HG03575 (cell line): ENCODE data around the gene TBC1D3G.
"Not testable (repeated sequence)": the region's sequence is repeated elsewhere in the genome, so short reads cannot be mapped to it uniquely, and the experiment has no call there.

ENCODE experiments used
- ATAC-seq: cut with Tn5 transposase; IDR thresholded peaks from one replicate; pipeline ENCODE4 v1.9.1; 2021; ENCODE audit not compliant: unreplicated experiment, insufficient number of reproducible peaks, low FRiP score; ENCODE audit errors: extremely low read depth

TBC1D3G gene

DNA sequence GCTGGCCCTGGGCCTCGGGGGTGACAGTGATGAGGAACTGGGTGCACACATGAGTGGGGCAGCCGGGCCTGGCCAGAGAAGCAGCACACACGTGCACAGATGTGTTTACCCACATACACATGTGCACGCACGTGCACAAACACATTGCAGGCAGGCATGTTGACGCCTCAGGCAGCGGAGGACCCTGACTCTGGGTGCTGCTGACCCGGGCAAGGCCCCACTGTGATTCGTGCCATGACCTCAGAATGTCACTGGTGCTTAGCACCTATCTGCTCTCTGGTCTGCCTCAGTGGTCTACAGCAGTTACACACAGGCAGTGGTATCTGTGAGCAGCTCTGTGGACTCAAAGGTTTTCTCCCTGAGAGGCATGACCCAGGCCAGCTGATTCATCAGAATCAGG lies at the start of gene TBC1D3G:
TBC1D3G (plus strand) TSS at position 301 of the 400 bp plus-strand sequence. CDS start 1,528 bp downstream, outside the sequence.
- not testable (repeated sequence) for ATAC-seq

DNA sequence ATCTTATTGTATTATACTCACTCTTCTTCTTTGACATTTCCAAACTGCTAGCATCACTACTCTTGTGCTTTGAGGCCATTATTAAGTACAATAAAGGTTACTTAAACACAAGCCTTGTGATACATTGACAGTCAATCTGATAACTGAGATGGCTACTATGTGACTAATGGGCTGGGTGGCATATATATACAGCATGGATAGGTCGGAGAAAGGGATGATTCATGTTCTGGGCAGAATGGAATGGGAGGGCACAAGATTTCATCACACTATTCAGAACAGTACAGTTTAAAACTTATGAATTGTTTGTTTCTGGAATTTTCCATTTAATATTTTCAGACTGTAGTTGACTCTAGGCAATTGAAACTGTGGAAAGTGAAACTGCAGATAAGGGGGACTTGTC lies 40.4 kb upstream of the TBC1D3G start:
- not testable (repeated sequence) for ATAC-seq

DNA sequence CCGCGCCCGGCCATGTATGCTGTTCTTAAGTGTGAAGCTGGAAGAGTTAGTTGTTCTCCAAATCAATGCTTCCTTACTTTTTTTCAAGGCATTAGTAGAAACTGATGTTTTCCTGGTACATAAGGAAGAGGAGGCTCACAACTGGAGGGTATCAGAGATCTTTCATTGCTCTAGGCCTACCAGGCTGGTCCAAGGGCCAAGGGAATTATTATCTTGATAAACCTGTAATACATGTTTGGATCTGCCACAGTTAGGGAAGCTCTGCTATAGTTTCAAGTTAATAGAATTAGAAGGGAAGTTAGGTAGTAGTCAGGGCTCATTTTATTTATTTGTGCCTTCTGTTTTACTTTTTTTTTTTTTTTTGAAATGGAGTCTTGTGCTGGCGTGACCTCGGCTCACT lies 39.5 kb upstream of the TBC1D3G start:
- not testable (repeated sequence) for ATAC-seq

DNA sequence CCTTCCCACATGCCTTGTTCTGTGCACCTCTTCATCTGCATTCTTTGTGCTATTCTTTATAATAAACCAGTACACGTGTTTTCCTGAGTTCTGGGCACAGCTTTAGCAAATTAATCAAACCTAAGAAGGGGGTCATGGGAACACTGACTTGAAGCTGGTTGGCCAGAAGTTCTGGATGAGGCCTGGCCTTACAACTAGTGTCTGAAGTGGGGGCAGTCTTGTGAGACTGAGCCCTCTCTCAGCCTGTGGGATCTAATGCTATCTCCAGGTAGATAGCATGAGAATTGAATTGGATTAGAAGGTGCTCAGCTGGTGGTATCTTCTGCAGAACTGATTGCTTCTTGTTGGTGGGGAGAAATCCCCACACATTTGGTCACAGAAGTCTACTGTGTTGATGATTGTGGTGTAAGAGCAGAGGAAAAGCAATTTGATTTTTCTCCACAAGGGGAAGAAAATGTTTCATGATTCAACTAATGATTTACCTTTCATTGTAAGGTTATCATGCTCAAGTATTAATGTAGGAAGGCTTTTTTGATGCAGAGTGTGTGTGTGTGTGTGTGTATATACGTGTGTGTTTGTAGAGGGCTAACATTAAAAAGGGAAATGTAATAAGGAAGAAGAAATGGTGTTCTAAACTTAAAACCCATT lies 33.6 kb upstream of the TBC1D3G start:
- ATAC-seq, result not testable (repeated sequence)

DNA sequence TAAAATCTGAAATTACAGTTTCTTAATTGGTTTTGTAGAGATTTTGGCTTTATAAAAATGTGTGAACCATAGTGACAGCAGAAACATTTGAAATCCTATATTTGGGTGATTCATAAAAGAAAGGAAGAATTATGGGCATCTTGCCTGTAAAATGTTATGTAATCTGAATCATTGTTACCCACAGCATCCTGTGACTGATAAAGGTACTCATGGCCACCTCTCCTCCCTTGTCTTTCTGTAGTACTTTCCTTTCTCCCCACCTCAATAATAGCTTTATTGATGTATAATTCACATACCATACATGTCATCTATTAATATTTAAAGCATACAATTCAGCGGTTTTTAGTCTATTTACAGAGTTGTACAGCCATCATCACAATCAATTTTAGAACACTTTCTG lies 28.5 kb upstream of the TBC1D3G start:
- ATAC-seq, result not testable (repeated sequence)

DNA sequence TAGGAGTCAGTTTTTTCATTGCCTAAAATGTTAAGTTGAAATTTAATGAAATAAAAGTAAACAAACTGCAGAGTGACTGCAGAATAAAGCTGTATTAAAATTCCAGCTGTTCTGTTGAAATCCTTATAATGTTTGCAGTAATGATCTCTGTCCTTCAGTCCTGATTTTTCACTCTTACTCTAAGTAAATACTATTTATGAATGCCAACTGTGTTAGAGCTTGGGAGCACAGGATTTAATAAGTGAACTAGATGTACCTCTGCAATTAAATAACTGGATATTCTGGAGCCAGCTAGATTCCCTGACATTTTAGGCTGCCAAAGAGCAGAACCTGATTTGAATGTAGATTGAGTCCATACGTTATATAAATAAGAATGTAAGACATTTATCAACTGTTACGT lies 7.9 kb upstream of the TBC1D3G start:
- not testable (repeated sequence) for ATAC-seq

DNA sequence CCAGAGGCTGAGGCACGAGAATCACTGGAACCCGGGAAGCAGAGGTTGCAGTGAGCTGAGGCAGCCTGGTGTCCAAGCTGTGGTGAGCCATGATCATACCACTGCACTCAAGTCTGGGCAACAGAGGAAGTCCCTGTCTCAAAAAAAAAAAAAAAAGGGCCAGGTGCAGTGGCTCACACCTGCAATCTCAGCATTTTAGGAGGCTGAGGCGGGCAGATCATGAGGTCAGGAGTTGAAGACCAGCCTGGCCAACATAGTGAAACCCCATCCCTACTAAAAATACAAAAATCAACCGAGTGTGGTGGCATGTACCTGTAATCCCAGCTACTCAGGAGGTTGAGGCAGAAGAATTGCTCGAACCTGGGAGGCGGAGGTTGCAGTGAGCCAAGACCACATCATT lies 38.8 kb downstream of the TBC1D3G start:
- not testable (repeated sequence) for ATAC-seq

DNA sequence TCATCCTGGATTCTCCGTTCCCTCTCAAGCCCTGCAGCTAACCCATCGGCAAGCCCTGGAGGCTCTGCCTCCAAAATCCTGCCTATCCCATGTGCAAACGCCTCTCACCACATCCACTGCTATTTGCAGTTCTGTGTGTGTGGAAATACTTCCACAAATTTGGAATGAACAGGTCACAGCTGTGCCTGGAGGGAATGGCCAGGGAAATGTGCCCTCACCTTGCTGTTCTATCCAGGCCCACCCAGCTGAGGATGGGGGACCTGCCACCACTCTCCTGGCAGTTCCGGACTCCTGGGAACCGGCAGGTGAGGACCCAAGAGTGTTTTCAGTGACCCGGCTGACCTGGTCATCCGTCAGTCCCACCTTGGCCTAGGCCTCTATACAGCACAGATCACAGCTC lies 52.3 kb downstream of the TBC1D3G start:
- not testable (repeated sequence) for ATAC-seq
